BE2C (cell line): ENCODE measurements around the gene ASTN1.

ENCODE experiments used
- DNase-seq: peaks from one replicate; pipeline ENCODE4 v3.0.0-alpha.2; 2020
- H3K27me3 ChIP-seq: fragments of 250-450 bp; sonication (Bioruptor Pico); 2 replicates; pipeline ENCODE4 v1.5.1; 2020; ENCODE audit warnings: mild to moderate bottlenecking
- H3K36me3 ChIP-seq: fragments of 250-450 bp; sonication (Bioruptor Pico); 2 replicates; pipeline ENCODE4 v1.5.1; 2020; ENCODE audit warnings: mild to moderate bottlenecking
- H3K4me1 ChIP-seq: fragments of 250-450 bp; sonication (Bioruptor Pico); 2 replicates; pipeline ENCODE4 v1.5.1; 2020
- H3K4me3 ChIP-seq: 2 replicates; pipeline ENCODE4 v1.5.1; 2011; ENCODE audit warnings: low read depth, low read length
- H3K9me3 ChIP-seq: fragments of 250-450 bp; sonication (Bioruptor Pico); 2 replicates; pipeline ENCODE4 v1.5.1; 2020
- CTCF ChIP-seq: IDR thresholded peaks from 2 replicates; pipeline ENCODE4 v1.5.1; 2012; ENCODE audit warnings: mild to moderate bottlenecking, low read depth, low read length

The ASTN1 gene

GRCh38 chr1:176964687-176965086 lies 199.8 kb downstream of the ASTN1 start:
- H3K4me1 ChIP-seq: no peaks in the 10 kb centered on the region
- no peak for DNase-seq
- no peaks in the 10 kb centered on the region for H3K36me3 ChIP-seq
- no peak overlapping the region for H3K4me3 ChIP-seq
- no peaks in the 10 kb centered on the region for H3K9me3 ChIP-seq
- H3K27me3 ChIP-seq: no peaks in the 10 kb centered on the region
- TF ChIP-seq CTCF: no peak

DNA sequence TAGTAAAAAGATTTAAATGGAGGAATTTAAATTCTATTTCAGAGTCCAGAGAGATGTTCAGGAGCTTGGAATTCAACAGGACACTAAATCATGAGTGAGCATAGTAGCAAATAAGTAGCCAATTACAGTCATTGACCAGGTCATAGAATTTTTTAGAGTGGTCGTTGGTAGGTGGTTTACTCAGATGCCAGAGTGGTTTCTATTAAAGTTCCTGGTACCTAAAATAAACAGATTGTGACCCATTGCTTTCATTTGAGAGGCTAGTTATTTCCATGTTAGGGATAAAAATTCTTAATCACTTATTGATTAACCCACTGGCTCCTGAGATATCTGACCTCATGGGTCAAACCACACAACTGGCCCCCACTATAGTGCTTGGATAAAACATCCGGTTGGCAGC lies 201.3 kb downstream of the ASTN1 start:
- TF ChIP-seq CTCF: no peak
- H3K9me3 ChIP-seq: no peaks in the 10 kb centered on the region
- no peak for DNase-seq
- no peaks in the 10 kb centered on the region for H3K4me1 ChIP-seq
- H3K36me3 ChIP-seq: no peaks in the 10 kb centered on the region
- no peak overlapping the region for H3K4me3 ChIP-seq
- H3K27me3 ChIP-seq: no peaks in the 10 kb centered on the region

DNA sequence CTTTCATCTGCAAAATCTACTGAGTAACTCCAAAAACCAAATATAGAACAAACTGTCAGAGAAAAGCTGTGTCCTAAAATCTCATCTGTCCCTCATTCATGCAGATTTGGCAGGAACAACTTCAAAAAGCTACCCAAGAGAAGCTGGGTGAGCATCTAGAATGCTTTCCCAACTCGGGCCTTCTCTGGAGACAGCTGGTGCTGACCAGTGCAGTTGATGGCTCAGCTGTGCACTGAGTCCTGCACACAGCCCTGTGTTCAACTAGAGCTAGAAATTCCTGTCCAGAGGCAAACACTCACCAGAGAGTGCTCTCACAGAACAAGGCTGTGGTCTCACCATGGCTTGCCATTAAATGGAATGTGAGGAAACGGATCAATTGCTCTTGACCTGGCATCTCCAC lies 202.8 kb downstream of the ASTN1 start:
- no peaks in the 10 kb centered on the region for H3K9me3 ChIP-seq
- TF ChIP-seq CTCF: no peak
- H3K4me3 ChIP-seq: no peak overlapping the region
- H3K27me3 ChIP-seq: no peaks in the 10 kb centered on the region
- no peaks in the 10 kb centered on the region for H3K36me3 ChIP-seq
- H3K4me1 ChIP-seq: no peaks in the 10 kb centered on the region
- no peak for DNase-seq

- Histone ChIP-seq H3K4me3 (no peak overlapping the region), H3K36me3 (no peaks in the 10 kb centered on the region), H3K4me1 (no peaks in the 10 kb centered on the region), H3K9me3 (no peaks in the 10 kb centered on the region), H3K27me3 (no peaks in the 10 kb centered on the region)
- DNase-seq: no peak
- no peak for TF ChIP-seq CTCF
Observed at GRCh38 chr1:176959191-176959820, 205.2 kb downstream of the ASTN1 start.

GRCh38 chr1:176957603-176958002 lies 206.9 kb downstream of the ASTN1 start:
- Histone ChIP-seq H3K4me1 (no peaks in the 10 kb centered on the region), H3K9me3 (no peaks in the 10 kb centered on the region), H3K36me3 (no peaks in the 10 kb centered on the region), H3K27me3 (no peaks in the 10 kb centered on the region), H3K4me3 (no peak overlapping the region)
- no peak for DNase-seq
- TF ChIP-seq CTCF: no peak

GRCh38 chr1:176954242-176954641 lies 210.3 kb downstream of the ASTN1 start:
- no peaks in the 10 kb centered on the region for H3K4me1 ChIP-seq
- H3K9me3 ChIP-seq: no peaks in the 10 kb centered on the region

More at GRCh38 chr1:176954242-176954641, 210.3 kb downstream of the ASTN1 start:
- Histone ChIP-seq H3K36me3 (no peaks in the 10 kb centered on the region), H3K4me3 (no peak overlapping the region), H3K27me3 (no peaks in the 10 kb centered on the region)
- TF ChIP-seq CTCF: no peak
- DNase-seq: no peak
